HPDE6-E6E7 (cell line): ENCODE data around the gene SIT1.
"Not testable (repeated sequence)": the region's sequence is repeated elsewhere in the genome, so short reads cannot be mapped to it uniquely, and the experiment has no call there.

Experiments used
- DNase-seq: peaks from one replicate; pipeline ENCODE4 v3.0.0; 2011; ENCODE audit warnings: missing footprints; ENCODE audit errors: extremely low spot score

The SIT1 gene

GRCh38 chr9:35660966-35661415 lies 10.3 kb upstream of the SIT1 start:
- DNase-seq: no peak

GRCh38 chr9:35659340-35659739 lies 8.6 kb upstream of the SIT1 start:
- DNase-seq: no peak

GRCh38 chr9:35658968-35659220 lies 8.2 kb upstream of the SIT1 start:
- DNase-seq: no peak

GRCh38 chr9:35658137-35658967 lies 7.6 kb upstream of the SIT1 start, which contains the start of gene CCDC107:
TSS of gene CCDC107 (plus strand) at chr9:35658292. CDS start at chr9:35658380, 88 bp downstream.
- DNase-seq: peak; percentile 80

GRCh38 chr9:35657546-35658136 lies 6.9 kb upstream of the SIT1 start, which contains the start of gene RMRP:
TSS of gene RMRP (minus strand) at chr9:35658019.
- DNase-seq: peak; percentile 99

GRCh38 chr9:35656831-35657545 lies 6.3 kb upstream of the SIT1 start:
- DNase-seq: no peak

GRCh38 chr9:35656348-35656747 lies 5.6 kb upstream of the SIT1 start:
- DNase-seq: no peak

GRCh38 chr9:35653611-35654010 lies 2.9 kb upstream of the SIT1 start:
- DNase-seq: no peak

- DNase-seq: no peak
Observed at GRCh38 chr9:35652829-35653209, 2.1 kb upstream of the SIT1 start.

GRCh38 chr9:35651956-35652828 lies 1.5 kb upstream of the SIT1 start:
- DNase-seq: no peak

- no peak for DNase-seq
Observed at GRCh38 chr9:35649431-35650340, 1.0 kb downstream of the SIT1 start.

- peak; percentile 91 for DNase-seq
Observed at GRCh38 chr9:35646533-35647265, 4.0 kb downstream of the SIT1 start.

- peak; percentile 91 for DNase-seq
Observed at GRCh38 chr9:35646153-35646532, 4.6 kb downstream of the SIT1 start.

- DNase-seq: not testable (repeated sequence)
Observed at GRCh38 chr9:35645736-35646135, 5.0 kb downstream of the SIT1 start.

- DNase-seq: no peak
Observed at GRCh38 chr9:35643046-35643445, 7.7 kb downstream of the SIT1 start.

- not testable (repeated sequence) for DNase-seq
Observed at GRCh38 chr9:35641478-35641877, 9.3 kb downstream of the SIT1 start.

GRCh38 chr9:35640431-35640830 lies 10.3 kb downstream of the SIT1 start:
- not testable (repeated sequence) for DNase-seq

- no peak for DNase-seq
Observed at GRCh38 chr9:35639631-35640030, 11.1 kb downstream of the SIT1 start.

- not testable (repeated sequence) for DNase-seq
Observed at GRCh38 chr9:35639225-35639624, 11.5 kb downstream of the SIT1 start.

GRCh38 chr9:35638751-35639150 lies 12.0 kb downstream of the SIT1 start:
- not testable (repeated sequence) for DNase-seq
